ENCODE data around the gene THAP5. TPM values are rescaled to one million over a fixed set of nuclear protein-coding genes. Genes with fewer than 3 reads are reported as not detected.

THAP5 gene, protein sequence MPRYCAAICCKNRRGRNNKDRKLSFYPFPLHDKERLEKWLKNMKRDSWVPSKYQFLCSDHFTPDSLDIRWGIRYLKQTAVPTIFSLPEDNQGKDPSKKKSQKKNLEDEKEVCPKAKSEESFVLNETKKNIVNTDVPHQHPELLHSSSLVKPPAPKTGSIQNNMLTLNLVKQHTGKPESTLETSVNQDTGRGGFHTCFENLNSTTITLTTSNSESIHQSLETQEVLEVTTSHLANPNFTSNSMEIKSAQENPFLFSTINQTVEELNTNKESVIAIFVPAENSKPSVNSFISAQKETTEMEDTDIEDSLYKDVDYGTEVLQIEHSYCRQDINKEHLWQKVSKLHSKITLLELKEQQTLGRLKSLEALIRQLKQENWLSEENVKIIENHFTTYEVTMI
- total RNA-seq, result 11.0 and 16.7 TPM in 2 replicates

DNA sequence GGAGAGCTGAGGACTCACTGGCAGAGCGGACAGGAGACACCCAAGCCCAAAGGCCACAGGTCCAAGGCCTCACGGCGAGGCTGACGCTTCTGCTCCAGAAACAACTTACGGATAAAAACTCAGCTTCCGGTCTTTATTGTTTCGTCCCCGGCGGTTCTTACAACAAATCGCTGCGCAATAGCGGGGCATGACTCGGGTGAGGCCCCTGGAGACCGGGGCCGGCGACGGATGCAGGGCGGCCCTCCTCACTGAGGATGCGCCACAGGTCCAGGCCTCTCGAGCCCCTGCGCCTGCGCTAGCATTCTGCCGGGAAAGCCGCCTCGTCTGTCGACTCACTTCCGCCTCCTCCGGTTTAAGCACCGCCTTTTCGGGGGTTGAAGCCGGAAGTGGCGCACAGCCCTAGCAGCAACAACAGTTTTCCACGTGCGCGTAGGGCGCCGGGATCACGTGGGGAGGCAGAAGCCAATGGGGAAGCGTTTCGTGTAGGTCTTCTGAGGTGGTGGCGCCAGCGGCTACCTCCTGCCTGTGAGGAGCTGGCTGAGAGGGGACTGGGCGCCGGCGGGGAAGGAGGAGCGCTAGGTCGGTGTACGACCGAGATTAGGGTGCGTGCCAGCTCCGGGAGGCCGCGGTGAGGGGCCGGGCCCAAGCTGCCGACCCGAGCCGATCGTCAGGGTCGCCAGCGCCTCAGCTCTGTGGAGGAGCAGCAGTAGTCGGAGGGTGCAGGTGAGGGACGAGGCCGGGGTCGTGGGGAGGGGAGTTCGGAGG lies at the start of gene THAP5, which contains the start of gene DNAJB9:
THAP5 (minus strand) TSS at position 326 of the 765 bp plus-strand sequence; CDS start at position 189, 137 bp downstream.
DNAJB9 (plus strand) TSS at position 494 of the 765 bp plus-strand sequence. CDS start 1,853 bp downstream, outside the sequence.

DNA sequence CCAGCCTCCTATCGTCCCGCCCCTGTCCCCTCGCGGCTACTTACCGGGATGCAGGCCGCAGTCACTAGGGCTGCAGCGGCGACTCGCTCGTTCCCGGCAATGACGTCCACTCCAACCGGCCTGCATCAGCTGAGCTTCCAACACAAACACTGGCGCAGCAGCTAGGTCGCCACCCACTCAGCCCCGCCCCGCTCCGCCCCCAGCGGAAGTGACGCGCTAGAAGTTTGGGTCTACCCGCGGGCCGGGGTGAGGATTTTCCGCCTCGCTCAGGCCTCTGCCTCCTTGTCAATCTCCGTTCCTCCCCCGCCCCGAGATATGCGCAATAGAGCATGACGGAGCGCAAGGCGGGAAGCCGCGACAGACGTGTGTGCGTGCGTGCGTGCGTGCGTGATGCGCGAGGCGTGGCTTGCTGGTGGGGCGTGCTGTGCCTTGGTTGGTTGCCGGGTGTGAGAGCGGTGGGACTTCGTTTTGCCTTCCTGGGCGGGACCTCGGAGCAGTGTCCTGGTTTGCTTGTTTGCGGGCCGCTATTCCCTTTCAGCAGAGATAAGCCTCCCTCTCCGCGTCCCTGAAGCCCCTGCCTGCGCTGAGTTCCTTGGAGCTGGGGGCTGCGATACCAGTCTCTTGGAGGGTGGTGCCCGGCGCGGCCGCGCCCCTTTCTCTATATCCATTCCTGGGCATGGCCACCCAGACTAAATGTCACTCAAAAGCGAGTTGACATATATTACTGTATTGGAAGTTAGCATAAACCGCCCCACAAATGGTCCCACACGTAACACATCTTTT lies 43.3 kb downstream of the THAP5 start, which contains the start of gene PNPLA8:
PNPLA8 (minus strand) TSS at position 151 of the 783 bp plus-strand sequence. CDS start 10,644 bp downstream, outside the sequence.

Other genes with a start within 250 kb of the THAP5 start
- 25.6 and 26.8 TPM in 2 replicates for gene NRCAM, start 113.3 kb downstream of the THAP5 start, total RNA-seq
- 24.4 and 25.5 TPM in 2 replicates for gene PNPLA8, start 43.6 kb downstream of the THAP5 start, total RNA-seq
- gene DNAJB9, start 168 bp upstream of the THAP5 start, total RNA-seq, result 18.5 and 32.1 TPM in 2 replicates

Data from mammary microvascular endothelial cell (primary cell).